Cardiac muscle cell (in vitro differentiated cells and primary cell): ENCODE measurements around the gene PRDX2. TPM values are rescaled to one million over a fixed set of nuclear protein-coding genes. Genes with fewer than 3 reads are reported as not detected.
A peak's percentile ranks its signal among the peaks of the same experiment; 100 is the strongest.
"Not testable (repeated sequence)": the region's sequence is repeated elsewhere in the genome, so short reads cannot be mapped to it uniquely, and the experiment has no call there.

Experiments
- DNase-seq, 2 donors: peaks; one replicate each; pipeline versions ENCODE4 v3.0.0 to v3.0.0-alpha.2; 2010 to 2017; ENCODE audit warnings: low read depth in 1 of 2, low spot score in 1 of 2
- H3K27ac ChIP-seq: fragments of 200-600 bp; sonication (generic); 2 replicates; pipeline ENCODE4 v1.5.1; 2016
- H3K27me3 ChIP-seq: fragments of 200-600 bp; sonication (generic); 2 replicates; pipeline ENCODE4 v1.6.0; 2016; ENCODE audit warnings: control low read depth
- H3K36me3 ChIP-seq: fragments of 200-600 bp; sonication (generic); 2 replicates; pipeline ENCODE4 v1.5.1; 2016; ENCODE audit warnings: control low read depth
- H3K4me1 ChIP-seq: fragments of 200-600 bp; sonication (generic); 2 replicates; pipeline ENCODE4 v1.8.1; 2017; ENCODE audit warnings: low read depth, mild to moderate bottlenecking, mixed run types
- H3K4me3 ChIP-seq: fragments of 200-600 bp; sonication (generic); 2 replicates; pipeline ENCODE4 v1.5.1; 2016; ENCODE audit warnings: mild to moderate bottlenecking
- H3K9me3 ChIP-seq: fragments of 200-600 bp; sonication (generic); 2 replicates; pipeline ENCODE4 v1.5.1; 2017; ENCODE audit warnings: low read depth, mild to moderate bottlenecking, control low read depth
- polyA plus RNA-seq: library from polyadenylated mRNA; unstranded; fragments of >200 nt; fragmentation: Nextera tagmentation; extraction: Ambion mirVana; gene quantifications from 2 replicates; pipeline ENCODE4 v1.2.1, GENCODE V29; 2016
- total RNA-seq: library from RNA; depleted of rRNA; stranded (reverse); fragments of >200 nt; gene quantifications from 2 replicates; pipeline ENCODE4 v1.2.3, GENCODE V29; 2016
- TF ChIP-seq, protein P1 (sequence below): IDR thresholded peaks from 2 replicates; pipeline ENCODE4 v1.5.1; 2012; ENCODE audit warnings: low read depth, mild to moderate bottlenecking, low read length

PRDX2 gene
- total and polyA plus RNA-seq, 2 experiments from 2014 or later = 1,316 to 1,719 TPM

DNA sequence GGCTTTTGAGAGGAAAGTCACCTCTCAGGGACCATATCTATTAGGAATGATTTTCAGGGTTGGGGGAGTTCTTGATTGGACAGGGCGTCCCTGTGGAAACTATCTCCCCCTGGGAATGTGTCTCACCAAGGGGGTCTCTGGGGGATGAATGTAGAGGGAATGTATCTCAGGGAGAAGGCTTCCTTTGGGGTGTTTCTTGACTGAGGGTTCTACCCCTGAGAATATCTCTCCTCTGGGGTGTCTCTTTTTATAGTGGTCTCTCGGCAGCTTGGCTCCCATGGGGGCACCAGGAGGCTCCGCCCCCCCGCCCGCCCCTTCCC is 31.8 kb upstream of the PRDX2 start:
- no peaks in the 10 kb centered on the region for H3K9me3 ChIP-seq
- no peaks in the 10 kb centered on the region for H3K36me3 ChIP-seq
- H3K27ac ChIP-seq = no peak overlapping the region
- TF ChIP-seq, protein P1, sequence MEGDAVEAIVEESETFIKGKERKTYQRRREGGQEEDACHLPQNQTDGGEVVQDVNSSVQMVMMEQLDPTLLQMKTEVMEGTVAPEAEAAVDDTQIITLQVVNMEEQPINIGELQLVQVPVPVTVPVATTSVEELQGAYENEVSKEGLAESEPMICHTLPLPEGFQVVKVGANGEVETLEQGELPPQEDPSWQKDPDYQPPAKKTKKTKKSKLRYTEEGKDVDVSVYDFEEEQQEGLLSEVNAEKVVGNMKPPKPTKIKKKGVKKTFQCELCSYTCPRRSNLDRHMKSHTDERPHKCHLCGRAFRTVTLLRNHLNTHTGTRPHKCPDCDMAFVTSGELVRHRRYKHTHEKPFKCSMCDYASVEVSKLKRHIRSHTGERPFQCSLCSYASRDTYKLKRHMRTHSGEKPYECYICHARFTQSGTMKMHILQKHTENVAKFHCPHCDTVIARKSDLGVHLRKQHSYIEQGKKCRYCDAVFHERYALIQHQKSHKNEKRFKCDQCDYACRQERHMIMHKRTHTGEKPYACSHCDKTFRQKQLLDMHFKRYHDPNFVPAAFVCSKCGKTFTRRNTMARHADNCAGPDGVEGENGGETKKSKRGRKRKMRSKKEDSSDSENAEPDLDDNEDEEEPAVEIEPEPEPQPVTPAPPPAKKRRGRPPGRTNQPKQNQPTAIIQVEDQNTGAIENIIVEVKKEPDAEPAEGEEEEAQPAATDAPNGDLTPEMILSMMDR = no peak
- H3K4me3 ChIP-seq = peak overlapping the region; percentile 53
- DNase-seq = no peak
- peaks cover 39% of the 10 kb centered on the region for H3K27me3 ChIP-seq
- H3K4me1 ChIP-seq = no peaks in the 10 kb centered on the region

DNA sequence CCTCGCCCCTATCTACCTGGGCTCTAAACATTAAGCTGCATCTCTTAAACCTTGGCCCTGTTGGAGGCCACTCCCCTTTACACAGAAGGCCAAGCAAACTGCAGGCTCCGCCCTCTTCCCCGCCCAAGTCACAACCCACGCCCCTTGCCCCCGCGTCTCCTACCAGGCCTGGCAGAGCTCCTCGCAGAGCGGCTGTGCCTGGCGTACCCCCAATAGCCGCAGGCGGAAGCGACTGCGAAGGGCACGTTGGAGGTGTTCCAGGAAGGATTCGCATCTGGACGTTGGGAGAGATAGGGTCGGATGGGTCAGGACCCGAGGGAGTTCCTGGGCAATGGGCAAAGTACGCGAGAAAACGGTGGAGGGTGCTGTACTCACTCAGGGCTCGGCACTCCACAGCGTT is 26.9 kb upstream of the PRDX2 start:
- H3K36me3 ChIP-seq = no peaks in the 10 kb centered on the region
- peaks cover 10% of the 10 kb centered on the region for H3K27me3 ChIP-seq
- H3K9me3 ChIP-seq = no peaks in the 10 kb centered on the region
- no peak overlapping the region for H3K4me3 ChIP-seq
- H3K27ac ChIP-seq = no peak overlapping the region
- H3K4me1 ChIP-seq = no peaks in the 10 kb centered on the region
- TF ChIP-seq, protein P1 = no peak
- peak; percentile 49 to 73 for DNase-seq

DNA sequence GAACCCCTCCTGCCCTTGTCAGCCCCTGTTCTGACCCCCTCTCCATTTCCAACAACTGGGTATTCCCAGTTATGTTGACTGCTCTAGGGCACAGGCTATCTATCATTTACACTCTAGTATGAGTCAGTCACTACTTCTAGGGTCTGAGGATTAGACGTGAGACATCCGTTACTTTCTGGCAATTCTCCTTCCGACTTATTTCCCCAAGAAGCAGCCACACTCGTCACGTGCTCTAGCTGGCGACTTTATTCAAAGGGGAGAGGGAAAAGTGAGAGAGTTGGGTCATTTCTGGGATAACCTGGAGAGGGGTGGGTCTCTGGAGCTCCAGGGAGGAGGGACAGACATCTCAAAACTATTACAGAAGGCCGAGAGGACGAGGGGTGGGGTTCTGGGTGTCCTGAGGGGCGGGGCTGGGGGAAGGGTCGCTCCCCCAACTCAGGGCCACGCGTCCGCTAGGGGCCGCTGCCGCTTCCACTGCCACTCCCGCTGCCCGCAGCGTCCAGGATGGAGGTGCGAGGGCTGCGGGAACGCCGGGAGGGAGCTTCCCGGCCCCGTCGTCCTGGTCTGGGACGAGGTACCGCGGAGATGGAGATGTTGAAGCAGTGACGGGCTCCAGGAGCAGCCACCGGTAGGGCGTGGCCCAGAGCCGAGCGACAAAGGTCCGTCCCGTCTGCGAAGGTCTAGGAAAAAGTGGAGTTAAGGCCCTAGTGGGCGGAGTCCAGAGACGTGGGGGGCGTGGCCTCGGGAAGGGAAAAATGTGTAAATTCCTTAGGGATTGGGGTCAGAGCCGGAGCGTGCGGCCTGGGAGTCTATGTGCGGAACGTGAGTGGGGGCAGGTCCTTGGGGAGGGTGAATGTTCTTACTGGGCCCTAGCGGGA is 23.9 kb upstream of the PRDX2 start:
- peak; percentile 73 to 76 for DNase-seq
- no peaks in the 10 kb centered on the region for H3K4me1 ChIP-seq
- TF ChIP-seq, protein P1 = peak; percentile 42
- H3K9me3 ChIP-seq = no peaks in the 10 kb centered on the region
- no peak overlapping the region for H3K4me3 ChIP-seq
- H3K36me3 ChIP-seq = no peaks in the 10 kb centered on the region
- no peak overlapping the region for H3K27ac ChIP-seq
- H3K27me3 ChIP-seq = peaks cover 1% of the 10 kb centered on the region

DNA sequence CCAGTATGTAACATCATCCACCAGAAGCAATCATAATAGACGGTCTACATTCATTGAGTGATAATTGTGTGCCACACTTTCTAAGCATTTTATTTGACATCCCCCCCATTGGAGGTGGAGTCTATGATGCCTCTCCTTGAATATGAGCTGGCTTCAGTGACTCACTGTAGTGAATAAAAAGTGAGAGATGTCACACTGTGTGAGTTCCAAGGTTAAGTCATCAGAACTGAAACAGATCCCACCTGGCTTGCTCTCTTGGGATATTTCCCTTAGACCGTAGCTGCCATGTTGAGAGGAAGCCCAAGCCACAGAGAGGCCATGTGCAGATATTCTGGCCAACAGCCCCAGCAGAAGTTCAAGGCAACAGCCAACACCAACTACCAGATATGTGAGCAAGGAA is 20.2 kb upstream of the PRDX2 start:
- no peak overlapping the region for H3K4me3 ChIP-seq
- H3K36me3 ChIP-seq = no peaks in the 10 kb centered on the region
- H3K27me3 ChIP-seq = no peaks in the 10 kb centered on the region
- DNase-seq = no peak
- no peak overlapping the region for H3K27ac ChIP-seq
- H3K9me3 ChIP-seq = no peaks in the 10 kb centered on the region
- TF ChIP-seq, protein P1 = no peak
- no peaks in the 10 kb centered on the region for H3K4me1 ChIP-seq

DNA sequence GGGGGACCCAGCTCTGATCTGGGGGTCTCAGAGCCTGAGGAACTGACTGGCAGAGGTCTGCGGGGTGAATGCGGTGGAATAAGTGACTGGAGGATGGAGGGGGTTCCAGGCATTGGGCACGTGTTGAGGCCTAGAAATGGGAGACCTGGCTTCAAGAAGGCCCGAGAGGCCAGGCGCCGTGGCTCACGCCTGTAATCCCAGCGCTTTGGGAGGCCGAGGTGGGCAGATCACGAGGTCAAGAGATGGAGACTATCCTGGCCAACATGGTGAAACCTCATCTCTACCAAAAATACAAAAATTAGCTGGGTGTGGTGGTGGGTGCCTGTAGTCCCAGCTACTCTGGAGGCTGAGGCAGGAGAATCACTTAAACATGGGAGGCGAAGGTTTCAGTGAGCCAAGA is 16.2 kb upstream of the PRDX2 start:
- not testable (repeated sequence) for H3K4me1 ChIP-seq, H3K36me3 ChIP-seq, H3K27me3 ChIP-seq, H3K4me3 ChIP-seq, H3K27ac ChIP-seq, DNase-seq, H3K9me3 ChIP-seq

DNA sequence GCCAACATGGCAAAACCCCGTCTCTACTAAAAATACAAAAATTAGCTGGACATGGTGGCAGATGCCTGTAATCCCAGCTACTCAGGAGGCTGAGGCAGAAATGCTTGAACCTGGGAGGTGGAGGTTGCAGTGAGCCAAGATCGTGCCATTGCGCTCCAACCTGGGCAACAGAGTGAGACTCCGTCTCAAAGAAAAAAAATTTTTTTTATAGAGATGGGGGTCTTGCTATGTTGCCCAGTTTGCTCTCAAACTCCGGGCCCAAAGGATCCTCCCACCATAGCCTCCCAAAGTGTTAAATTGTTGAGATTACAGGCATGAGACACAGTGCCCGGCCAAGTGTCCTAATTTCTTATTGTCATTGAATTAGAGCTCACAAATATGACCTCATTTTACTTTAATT is 15.6 kb upstream of the PRDX2 start:
- not testable (repeated sequence) for DNase-seq, H3K27ac ChIP-seq

DNA sequence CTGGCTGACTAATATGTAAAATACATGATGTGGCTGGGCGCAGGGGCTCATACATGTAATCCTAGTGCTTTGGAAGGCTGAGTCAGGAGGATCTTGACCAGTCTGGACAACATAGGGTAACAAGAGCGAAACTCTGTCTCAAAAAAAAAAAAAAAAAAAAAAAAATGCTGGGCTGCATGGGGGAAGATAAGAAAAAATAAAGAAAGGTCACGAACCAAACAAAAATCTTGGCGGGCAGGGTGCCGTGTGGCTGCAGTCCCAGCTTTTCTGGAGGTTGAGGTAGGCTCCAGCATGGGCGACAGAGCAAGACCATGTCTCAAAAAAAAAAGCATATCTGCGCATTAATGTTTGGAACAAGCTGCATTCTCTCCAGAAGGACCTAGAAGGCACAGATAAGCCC is 13.5 kb upstream of the PRDX2 start:
- Histone ChIP-seq H3K27me3 (no peaks in the 10 kb centered on the region), H3K27ac (no peak overlapping the region), H3K9me3 (no peaks in the 10 kb centered on the region), H3K4me3 (no peak overlapping the region), H3K36me3 (peaks cover 3% of the 10 kb centered on the region), H3K4me1 (no peaks in the 10 kb centered on the region)
- TF ChIP-seq, protein P1 = no peak
- no peak for DNase-seq

More for the DNA sequence above, 15.6 kb upstream of the PRDX2 start:
- not testable (repeated sequence) for H3K27me3 ChIP-seq, H3K36me3 ChIP-seq, H3K4me1 ChIP-seq, H3K4me3 ChIP-seq, H3K9me3 ChIP-seq
